Brain pericyte (primary cell): ENCODE results near the gene IMPG2.

Experiments
- DNase-seq: peaks from one replicate; pipeline ENCODE4 v3.0.0-alpha.2; 2012; ENCODE audit warnings: low read depth, low spot score

Gene IMPG2

GRCh38 chr3:101184111-101184510 is 136.3 kb downstream of the IMPG2 start:
- no peak for DNase-seq

- no peak for DNase-seq
These were observed 137.2 kb downstream of the IMPG2 start for GRCh38 chr3:101183151-101183550.

- no peak for DNase-seq
These were observed 137.6 kb downstream of the IMPG2 start for GRCh38 chr3:101182734-101183133.

GRCh38 chr3:101181801-101182200 is 138.6 kb downstream of the IMPG2 start:
- no peak for DNase-seq

GRCh38 chr3:101179637-101180036 is 140.7 kb downstream of the IMPG2 start:
- DNase-seq: no peak

GRCh38 chr3:101177577-101177976 is 142.8 kb downstream of the IMPG2 start:
- DNase-seq: no peak
